ENCODE data around the gene GLIS2. TPM values are rescaled to one million over a fixed set of nuclear protein-coding genes. Genes with fewer than 3 reads are reported as not detected.

Gene GLIS2
- total RNA-seq, 1 experiment from 2014 or later = 23.0 TPM

GRCh38 chr16:4352843-4353242 is 37.0 kb downstream of the GLIS2 start:
- Mint-ChIP-seq H3K27ac (no peak overlapping the region), H3K36me3 (peaks cover 4% of the 10 kb centered on the region; the same call in 1 of the 2 replicates), H3K4me1 (peaks cover 11% of the 10 kb centered on the region), H3K9me3 (no peaks in the 10 kb centered on the region), H3K4me3 (no peak overlapping the region), H3K27me3 (ENCODE audit: low read depth) (0 out of 2 replicates have a peak, but pooled peaks cover 3% of the 10 kb centered on the region)
- ChIA-PET POLR2A (no interaction called here), CTCF (interaction anchor here (4.9 to 5.7 kb wide), 2 partner anchors 25 to 51 kb away, joined by 22 to 32 read pairs; no protein-coding TSS in a partner anchor)
- TF ChIP-seq ZBTB21 (CRISPR knock-in tag; IDR thresholded peaks at IDR 0.05; ENCODE audit: borderline replicate concordance) = no peak
- peak; percentile 68; the same call in 1 of the 2 replicates for TF ChIP-seq ZNF121 (CRISPR knock-in tag; IDR thresholded peaks at IDR 0.05)
- TF ChIP-seq ATF1 (CRISPR knock-in tag; IDR thresholded peaks at IDR 0.05) = no peak
- ATAC-seq (no peak), DNase-seq (ENCODE audit: low spot score) (no peak)

GRCh38 chr16:4353675-4354074 is 37.8 kb downstream of the GLIS2 start:
- ChIA-PET CTCF (interaction anchor here (1.3 to 5.7 kb wide), 3 partner anchors 25 to 80 kb away, joined by 3 to 32 read pairs (median 22); no protein-coding TSS in a partner anchor), POLR2A (no interaction called here)
- H3K4me3 Mint-ChIP-seq = no peak overlapping the region
- H3K36me3 Mint-ChIP-seq = no peaks in the 10 kb centered on the region
- H3K9me3 Mint-ChIP-seq = no peaks in the 10 kb centered on the region
- no peak for TF ChIP-seq TEAD4 (CRISPR knock-in tag; IDR thresholded peaks at IDR 0.05)
- no peak for TF ChIP-seq MLX (CRISPR knock-in tag; IDR thresholded peaks at IDR 0.05)
- TF ChIP-seq CREM (CRISPR knock-in tag; IDR thresholded peaks at IDR 0.05) = no peak
- TF ChIP-seq CTCF (IDR thresholded peaks at IDR 0.05) = no peak
- TF ChIP-seq JUN (CRISPR knock-in tag; IDR thresholded peaks at IDR 0.05) = no peak
- no peak for TF ChIP-seq GTF2I (CRISPR knock-in tag; conservative IDR thresholded peaks at IDR 0.05)
- no peak for TF ChIP-seq ERG (CRISPR knock-in tag; IDR thresholded peaks at IDR 0.05)
- TF ChIP-seq ATF1 (CRISPR knock-in tag; IDR thresholded peaks at IDR 0.05) = no peak
- TF ChIP-seq ATF3 (CRISPR knock-in tag; conservative IDR thresholded peaks at IDR 0.05) = no peak
- no peak for TF ChIP-seq MXD4 (CRISPR knock-in tag; IDR thresholded peaks at IDR 0.05; ENCODE audit: borderline replicate concordance)
- TF ChIP-seq TCF7 (CRISPR knock-in tag; IDR thresholded peaks at IDR 0.05; ENCODE audit: low read depth) = no peak
- no peak for TF ChIP-seq CBFB (CRISPR knock-in tag; IDR thresholded peaks at IDR 0.05; ENCODE audit: low read depth)
- TF ChIP-seq ATF6 (CRISPR knock-in tag; IDR thresholded peaks at IDR 0.05) = no peak
- TF ChIP-seq AR (CRISPR knock-in tag; IDR thresholded peaks at IDR 0.05) = no peak
- no peak for DNase-seq (ENCODE audit: low spot score)
- H3K27me3 Mint-ChIP-seq (ENCODE audit: low read depth) = 0 out of 2 replicates have a peak, but pooled peaks cover 3% of the 10 kb centered on the region
- no peak for ATAC-seq
- 0 out of 2 replicates have a peak overlapping the region, but pooled peaks have one; percentile 10 for H3K27ac Mint-ChIP-seq
- H3K4me1 Mint-ChIP-seq = peaks cover 11% of the 10 kb centered on the region
